ENCODE measurements around the gene ZNF101.
"Not testable (repeated sequence)": the region's sequence is repeated elsewhere in the genome, so short reads cannot be mapped to it uniquely, and the experiment has no call there.

- TF ChIP-seq POLR2A, CTCF, POLR2AphosphoS5, EP300 (IDR thresholded peaks at IDR 0.05): not testable (repeated sequence)
Observed at GRCh38 chr19:19689023-19689422, 20.4 kb downstream of the ZNF101 start.
